HL-60 (cell line): ENCODE results near the gene DIP2B.

ENCODE experiments used
- DNase-seq, 2 experiments: peaks; one replicate each; pipeline ENCODE4 v3.0.0-alpha.2; 2010 to 2020; ENCODE audit warnings: low read depth in 1 of 2, low spot score in 1 of 2
- H3K27ac ChIP-seq: fragments of 250-450 bp; sonication (Bioruptor Pico); replicated peaks from 2 replicates; pipeline ENCODE4 v1.5.1; 2020; ENCODE audit warnings: mild to moderate bottlenecking, moderate library complexity
- H3K27me3 ChIP-seq: fragments of 250-450 bp; sonication (Bioruptor Pico); 2 replicates; pipeline ENCODE4 v1.5.1; 2021; ENCODE audit warnings: mild to moderate bottlenecking, moderate library complexity; ENCODE audit not compliant: insufficient read depth, poor library complexity, severe bottlenecking
- H3K4me3 ChIP-seq: replicated peaks from 2 replicates; pipeline ENCODE4 v1.5.1; 2011; ENCODE audit warnings: mild to moderate bottlenecking, control low read depth, low read length; ENCODE audit not compliant: insufficient read depth
- GABPA ChIP-seq: IDR thresholded peaks from 2 replicates; pipeline ENCODE4 v1.6.1; 2012; ENCODE audit warnings: low read depth
- POLR2AphosphoS5 ChIP-seq: IDR thresholded peaks from 2 replicates; pipeline ENCODE4 v1.6.1; 2012; ENCODE audit warnings: low read depth
- REST ChIP-seq: IDR thresholded peaks from 2 replicates; pipeline ENCODE4 v1.6.1; 2012; ENCODE audit warnings: low read depth; ENCODE audit not compliant: insufficient replicate concordance
- SPI1 ChIP-seq: IDR thresholded peaks from 2 replicates; pipeline ENCODE4 v1.6.1; 2012; ENCODE audit warnings: low read depth, mild to moderate bottlenecking, borderline replicate concordance
- TF ChIP-seq, protein P1 (sequence below): IDR thresholded peaks from one replicate; pipeline ENCODE4 v1.5.1; 2011; ENCODE audit warnings: low read length, control low read depth, inconsistent platforms; ENCODE audit not compliant: insufficient read depth

DIP2B gene

DNA sequence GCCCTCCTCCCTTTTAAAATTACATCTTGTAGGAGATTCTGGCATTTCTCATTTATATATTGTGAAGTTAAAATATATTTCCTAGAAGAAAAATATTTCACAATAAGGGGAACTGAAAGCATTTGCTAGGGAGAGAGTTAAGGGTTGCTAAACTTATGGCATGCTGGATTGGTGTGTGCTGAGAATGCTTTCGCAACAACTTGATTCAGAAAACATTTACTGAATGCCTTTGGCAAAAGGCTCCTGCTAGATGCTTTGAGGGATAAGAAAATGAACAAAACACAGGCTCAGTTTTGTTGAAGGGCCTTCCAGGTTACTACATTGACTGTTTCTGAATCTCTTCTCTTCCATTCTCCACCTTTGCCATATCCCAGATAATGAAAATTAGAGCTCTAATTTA, 67.5 kb downstream of the DIP2B start:
- TF ChIP-seq GABPA (peak; percentile 23; the same call in 1 of the 2 replicates), REST (no peak), SPI1 (peak; percentile 74; the same call in 1 of the 2 replicates), POLR2AphosphoS5 (no peak)
- TF ChIP-seq, protein P1, sequence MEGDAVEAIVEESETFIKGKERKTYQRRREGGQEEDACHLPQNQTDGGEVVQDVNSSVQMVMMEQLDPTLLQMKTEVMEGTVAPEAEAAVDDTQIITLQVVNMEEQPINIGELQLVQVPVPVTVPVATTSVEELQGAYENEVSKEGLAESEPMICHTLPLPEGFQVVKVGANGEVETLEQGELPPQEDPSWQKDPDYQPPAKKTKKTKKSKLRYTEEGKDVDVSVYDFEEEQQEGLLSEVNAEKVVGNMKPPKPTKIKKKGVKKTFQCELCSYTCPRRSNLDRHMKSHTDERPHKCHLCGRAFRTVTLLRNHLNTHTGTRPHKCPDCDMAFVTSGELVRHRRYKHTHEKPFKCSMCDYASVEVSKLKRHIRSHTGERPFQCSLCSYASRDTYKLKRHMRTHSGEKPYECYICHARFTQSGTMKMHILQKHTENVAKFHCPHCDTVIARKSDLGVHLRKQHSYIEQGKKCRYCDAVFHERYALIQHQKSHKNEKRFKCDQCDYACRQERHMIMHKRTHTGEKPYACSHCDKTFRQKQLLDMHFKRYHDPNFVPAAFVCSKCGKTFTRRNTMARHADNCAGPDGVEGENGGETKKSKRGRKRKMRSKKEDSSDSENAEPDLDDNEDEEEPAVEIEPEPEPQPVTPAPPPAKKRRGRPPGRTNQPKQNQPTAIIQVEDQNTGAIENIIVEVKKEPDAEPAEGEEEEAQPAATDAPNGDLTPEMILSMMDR: no peak
- H3K27ac ChIP-seq: peak overlapping the region; percentile 5; the same call in 1 of the 2 replicates
- H3K27me3 ChIP-seq: no peaks in the 10 kb centered on the region
- peak; percentile 71 to 79 for DNase-seq
- H3K4me3 ChIP-seq: no peak overlapping the region

- no peak for DNase-seq
- Histone ChIP-seq H3K27ac (peak overlapping the region; percentile 5; the same call in 1 of the 2 replicates), H3K27me3 (no peaks in the 10 kb centered on the region), H3K4me3 (no peak overlapping the region)
- TF ChIP-seq POLR2AphosphoS5 (no peak), REST (no peak), SPI1 (no peak), GABPA (no peak)
Measured at GRCh38 chr12:50572760-50573159, 68.0 kb downstream of the DIP2B start.

DNA sequence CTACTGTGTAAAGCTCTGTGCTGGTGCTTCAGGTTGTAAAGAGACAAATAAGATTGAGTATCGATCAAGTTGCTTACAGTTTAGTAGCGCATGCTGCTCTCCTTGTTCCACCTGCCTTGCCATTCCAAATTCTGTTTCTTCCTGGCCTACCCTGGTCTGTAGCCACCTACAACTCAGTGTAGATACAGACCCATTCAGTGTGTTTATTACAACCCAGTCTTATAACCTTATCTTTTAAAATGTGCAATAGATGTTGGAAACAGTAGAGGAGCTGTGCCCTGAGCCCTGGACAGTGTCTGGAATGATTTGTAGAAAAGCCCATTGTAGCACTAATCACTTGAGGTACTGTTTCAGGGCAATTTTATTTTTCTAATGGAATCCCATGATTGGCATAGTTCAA, 68.5 kb downstream of the DIP2B start:
- Histone ChIP-seq H3K4me3 (no peak overlapping the region), H3K27ac (no peak overlapping the region; the same call in 1 of the 2 replicates), H3K27me3 (no peaks in the 10 kb centered on the region)
- TF ChIP-seq, protein P1: no peak
- no peak for TF ChIP-seq GABPA
- TF ChIP-seq POLR2AphosphoS5: no peak
- no peak for TF ChIP-seq SPI1
- TF ChIP-seq REST: no peak
- DNase-seq: no peak
